ENCODE results near the gene CEP44.
A peak's percentile ranks its signal among the peaks of the same experiment; 100 is the strongest.
"Not testable (repeated sequence)": the region's sequence is repeated elsewhere in the genome, so short reads cannot be mapped to it uniquely, and the experiment has no call there.

Gene CEP44, protein sequence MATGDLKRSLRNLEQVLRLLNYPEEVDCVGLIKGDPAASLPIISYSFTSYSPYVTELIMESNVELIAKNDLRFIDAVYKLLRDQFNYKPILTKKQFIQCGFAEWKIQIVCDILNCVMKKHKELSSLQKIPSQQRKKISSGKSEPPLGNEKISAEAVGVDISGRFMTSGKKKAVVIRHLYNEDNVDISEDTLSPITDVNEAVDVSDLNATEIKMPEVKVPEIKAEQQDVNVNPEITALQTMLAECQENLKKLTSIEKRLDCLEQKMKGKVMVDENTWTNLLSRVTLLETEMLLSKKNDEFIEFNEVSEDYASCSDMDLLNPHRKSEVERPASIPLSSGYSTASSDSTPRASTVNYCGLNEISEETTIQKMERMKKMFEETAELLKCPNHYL

DNA sequence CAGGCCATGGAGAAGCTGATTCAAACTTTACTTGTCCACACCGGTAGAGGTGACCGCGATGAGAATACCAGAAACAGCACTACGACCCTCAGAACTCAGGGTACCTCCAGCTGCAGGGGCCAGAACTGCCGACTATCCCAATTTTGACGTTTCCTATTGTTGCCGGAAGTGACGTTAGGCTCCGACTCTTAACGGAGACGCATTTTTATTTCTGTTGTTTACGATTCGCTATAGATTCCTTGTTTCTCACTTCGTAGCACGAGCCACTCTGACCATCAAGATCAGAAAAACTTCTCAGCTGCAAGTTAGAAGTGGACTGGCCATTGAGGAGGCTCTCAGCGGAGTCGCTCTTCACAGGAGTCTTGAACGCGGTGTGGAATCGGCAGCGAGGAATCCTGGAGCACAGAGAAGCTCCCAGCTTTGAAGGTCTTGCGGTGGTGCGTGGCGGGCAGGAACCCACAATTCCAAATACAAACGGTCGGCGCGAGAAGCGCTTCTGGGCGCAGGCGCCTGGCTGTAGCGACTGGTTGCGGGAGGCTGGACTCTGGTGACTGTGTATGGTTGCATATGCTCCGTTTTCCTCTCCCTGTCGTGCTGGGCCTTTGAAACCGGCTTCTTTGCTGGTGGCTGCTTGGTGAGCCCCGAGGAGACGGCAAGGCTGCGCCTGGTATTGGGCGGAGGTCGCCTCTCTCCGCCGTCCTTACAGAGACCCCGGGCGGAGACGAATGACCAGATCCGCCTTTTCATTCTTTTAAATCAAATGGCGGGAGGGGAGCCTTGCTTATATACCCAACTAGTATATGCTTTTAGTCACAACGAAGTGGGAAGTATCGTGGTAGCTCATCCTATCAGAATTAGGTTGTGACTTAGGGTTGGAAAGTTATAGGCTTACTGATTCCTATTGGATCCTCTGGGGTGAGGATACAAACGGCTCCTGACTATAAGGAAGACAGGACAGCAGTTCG, at the start of gene CEP44, which contains the start of gene FBXO8:
Gene CEP44 (plus strand): TSS at position 405 of the 965 bp plus-strand sequence. CDS start 15,211 bp downstream, outside the sequence.
Gene FBXO8 (minus strand): TSS at position 161 of the 965 bp plus-strand sequence. CDS start 20,575 bp downstream, outside the sequence.
- peak; percentile 61 for DNase-seq (ENCODE audit: low read depth)

DNA sequence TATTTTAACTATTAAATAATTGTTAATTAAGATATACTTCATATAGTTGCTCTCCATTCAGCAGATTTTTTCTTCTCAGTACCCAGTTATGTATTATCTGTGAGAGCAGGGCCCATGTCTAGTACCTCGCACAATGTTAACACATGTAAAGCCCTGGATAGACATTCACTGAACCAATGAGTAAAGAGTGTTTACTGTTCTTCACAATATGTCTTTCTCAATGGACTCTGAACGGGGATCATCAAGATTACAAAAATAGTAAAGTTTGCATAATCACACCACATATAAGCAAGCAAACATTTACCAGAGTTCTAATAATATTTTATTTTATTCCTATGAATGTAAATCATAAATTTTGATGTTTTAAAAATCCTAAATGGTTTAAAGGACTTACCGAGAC, 47.4 kb upstream of the CEP44 start:
- no peak for DNase-seq (ENCODE audit: low read depth)

DNA sequence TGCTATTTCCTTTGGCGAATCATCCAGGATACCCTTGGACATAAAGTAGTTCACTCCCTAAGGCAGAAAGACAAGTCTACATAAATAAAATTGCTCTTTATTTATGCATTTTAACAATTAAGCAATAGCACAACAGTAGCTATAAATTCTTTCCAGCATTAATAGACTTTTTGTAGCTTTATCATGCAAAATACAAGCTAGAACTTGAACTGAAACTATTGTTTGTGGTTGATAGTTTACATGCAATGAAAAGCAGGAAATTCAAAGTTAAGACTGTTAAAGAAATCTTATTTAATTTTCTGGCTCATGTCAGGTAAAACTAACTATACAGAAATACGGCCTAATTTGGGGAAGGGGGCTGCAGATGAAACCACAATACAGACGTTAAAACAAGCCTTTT, 42.5 kb upstream of the CEP44 start:
- DNase-seq (ENCODE audit: low read depth): no peak

DNA sequence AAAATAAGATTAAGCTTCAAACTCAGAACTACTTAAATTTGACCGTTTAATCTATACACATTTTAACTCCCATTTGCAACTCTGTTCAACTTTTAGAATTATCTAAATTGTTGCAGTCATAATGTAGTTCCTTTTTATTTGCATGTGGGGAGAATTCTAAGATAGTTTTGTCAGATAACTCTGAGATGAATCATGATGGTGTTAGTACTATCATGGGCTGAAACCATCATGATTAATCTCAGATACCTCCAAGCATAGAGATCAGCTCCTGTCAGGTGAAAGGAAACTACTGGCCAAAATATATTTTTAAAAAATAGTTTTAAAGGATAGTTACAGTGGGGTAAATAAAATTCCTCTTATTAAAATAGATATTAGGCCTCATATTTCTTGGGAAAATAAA, 39.3 kb upstream of the CEP44 start:
- no peak for DNase-seq (ENCODE audit: low read depth)

DNA sequence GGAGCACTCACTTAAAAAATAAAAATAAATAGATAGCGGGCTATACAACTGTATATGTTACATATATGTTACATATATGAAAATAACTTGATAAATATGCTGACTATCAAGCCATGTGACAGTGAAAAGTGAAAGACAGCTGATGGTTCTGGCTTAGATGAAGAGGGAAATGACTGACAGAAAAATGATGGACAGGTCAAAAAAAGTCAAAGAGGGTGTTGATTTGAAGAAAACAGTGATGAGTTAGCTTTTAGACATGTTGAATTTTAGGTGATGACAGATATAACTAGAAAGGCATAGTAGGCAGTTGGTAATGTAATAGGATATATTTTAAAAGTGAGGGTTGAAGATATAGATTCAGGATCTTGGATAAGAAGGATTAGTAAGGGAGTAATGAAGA, 38.0 kb upstream of the CEP44 start:
- DNase-seq (ENCODE audit: low read depth): no peak

DNA sequence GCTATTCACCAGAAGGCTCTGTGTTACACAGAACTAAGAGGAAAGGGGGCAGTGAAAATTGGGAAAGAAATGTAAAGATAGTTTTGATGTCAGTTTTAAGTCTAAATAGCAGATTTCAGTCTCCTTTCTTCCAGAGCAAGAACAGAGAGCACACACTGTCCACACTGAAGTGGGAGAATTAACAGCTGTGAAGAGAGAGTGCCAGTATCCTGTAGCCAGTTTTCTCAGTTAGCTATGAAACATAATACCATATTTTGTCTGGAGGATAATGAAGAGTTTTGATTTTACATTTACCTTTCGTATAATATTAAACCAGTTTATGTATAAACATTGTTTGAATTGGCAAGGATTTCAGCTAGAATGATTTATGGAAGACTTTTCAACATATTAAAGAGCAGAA, 35.3 kb upstream of the CEP44 start:
- no peak for DNase-seq (ENCODE audit: low read depth)

DNA sequence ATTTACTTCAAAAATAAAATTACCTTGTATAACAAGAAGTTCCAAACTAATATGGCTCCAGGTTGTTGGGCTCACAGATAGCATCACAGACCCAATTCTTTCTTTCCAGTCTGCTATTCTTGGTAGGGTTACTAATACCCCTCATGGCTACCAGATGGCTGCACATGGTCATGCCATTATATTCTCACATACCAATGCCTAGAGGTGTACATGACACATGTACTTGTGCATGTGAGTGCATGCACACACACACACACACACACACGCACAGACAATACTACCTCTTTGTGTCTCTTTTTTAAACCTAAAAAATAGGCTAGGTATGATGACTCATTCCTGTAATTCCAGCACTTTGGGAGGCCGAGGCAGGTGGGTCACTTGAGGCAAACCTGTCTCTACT, 31.3 kb upstream of the CEP44 start:
- DNase-seq (ENCODE audit: low read depth): no peak

DNA sequence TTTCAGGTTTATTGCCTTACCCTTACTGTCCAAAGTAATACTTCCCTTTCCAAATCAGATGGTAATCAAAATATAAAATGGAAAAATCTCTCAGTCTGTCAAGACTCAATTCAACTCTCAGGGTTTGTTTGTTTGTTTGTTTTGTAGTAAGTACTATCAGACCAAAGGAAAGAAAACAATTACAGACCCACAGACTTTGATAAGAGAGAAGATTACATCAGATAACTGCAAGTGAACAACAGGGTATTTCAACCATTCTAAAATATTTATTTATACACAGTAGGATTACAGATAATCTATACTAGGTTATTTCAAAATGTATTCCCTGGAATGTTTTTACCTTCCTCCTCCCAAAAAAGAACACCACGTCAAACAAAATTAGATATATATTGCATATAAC, 29.1 kb upstream of the CEP44 start:
- DNase-seq (ENCODE audit: low read depth): no peak

DNA sequence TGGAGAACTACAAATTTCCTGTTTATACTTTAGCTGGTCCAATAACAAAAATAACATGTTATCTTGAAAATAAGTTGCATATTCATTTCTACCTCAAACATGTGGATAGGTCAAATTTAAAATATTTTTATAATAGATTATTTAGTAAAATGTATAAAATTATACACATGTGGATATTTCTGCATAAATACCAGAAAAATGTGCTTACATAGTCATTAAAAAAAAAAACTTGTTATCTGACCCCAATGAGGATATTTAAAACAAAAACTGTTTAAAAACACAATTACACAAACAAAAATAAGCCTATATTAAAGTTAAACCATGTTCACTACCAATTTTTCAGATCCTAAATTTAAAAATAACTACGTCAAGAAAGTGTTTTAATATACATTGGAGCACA, 28.3 kb upstream of the CEP44 start:
- no peak for DNase-seq (ENCODE audit: low read depth)

DNA sequence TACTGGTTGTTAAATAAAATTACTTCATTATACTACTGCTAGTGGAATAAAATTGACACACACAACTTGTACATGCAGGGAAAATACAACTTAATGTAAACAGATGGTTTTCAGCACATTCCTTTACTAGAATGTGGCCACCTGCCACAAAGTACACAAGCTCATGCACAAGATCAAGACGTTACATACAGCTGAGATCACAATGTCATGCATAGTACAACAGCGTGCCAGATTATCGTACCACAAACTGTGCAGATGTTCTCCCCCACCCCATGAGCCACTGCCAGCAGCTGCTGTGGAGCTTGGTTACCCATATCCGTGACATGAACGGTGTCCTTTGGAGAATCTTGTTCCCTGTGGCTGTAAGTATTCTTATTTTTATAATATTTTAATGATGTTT, 27.9 kb upstream of the CEP44 start:
- no peak for DNase-seq (ENCODE audit: low read depth)

DNA sequence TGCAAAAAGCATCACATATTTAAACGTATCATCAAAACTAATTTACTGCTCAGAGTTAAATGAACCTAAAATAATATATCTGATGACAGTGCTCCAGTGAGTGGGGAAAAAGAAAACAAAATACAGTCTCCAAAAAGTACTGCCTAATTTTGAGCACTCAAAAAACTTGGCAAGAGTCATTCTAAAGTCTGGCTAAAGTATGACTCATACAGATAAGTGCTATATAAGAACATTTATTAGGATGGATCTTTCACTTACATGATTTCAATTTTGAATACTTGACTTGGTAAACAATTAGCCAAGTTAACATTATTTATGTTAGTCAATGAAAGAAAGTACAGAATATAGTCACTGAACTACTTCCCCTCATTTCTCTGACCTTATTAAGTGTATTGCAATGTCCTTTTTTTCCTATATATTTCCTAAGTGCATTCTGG, 27.4 kb upstream of the CEP44 start:
- DNase-seq (ENCODE audit: low read depth): no peak

DNA sequence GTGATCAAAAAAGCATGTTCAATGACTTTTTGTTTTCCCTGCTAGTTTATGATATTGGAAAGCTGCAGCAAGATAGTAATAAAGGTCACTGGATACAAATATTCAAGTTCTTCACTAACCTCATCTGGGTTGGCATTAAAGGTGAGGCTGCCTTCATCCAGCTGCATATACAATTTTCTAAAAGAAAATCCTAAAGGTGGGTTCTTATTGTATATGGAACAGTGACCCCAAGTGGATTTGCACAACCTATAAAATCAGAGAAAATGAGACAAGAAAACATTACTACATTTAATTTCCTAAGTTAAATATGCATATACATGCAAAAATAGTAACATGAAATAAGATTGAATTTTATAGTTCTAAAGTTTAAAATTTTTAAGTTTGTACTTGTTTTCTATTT, 24.1 kb upstream of the CEP44 start:
- no peak for DNase-seq (ENCODE audit: low read depth)

DNA sequence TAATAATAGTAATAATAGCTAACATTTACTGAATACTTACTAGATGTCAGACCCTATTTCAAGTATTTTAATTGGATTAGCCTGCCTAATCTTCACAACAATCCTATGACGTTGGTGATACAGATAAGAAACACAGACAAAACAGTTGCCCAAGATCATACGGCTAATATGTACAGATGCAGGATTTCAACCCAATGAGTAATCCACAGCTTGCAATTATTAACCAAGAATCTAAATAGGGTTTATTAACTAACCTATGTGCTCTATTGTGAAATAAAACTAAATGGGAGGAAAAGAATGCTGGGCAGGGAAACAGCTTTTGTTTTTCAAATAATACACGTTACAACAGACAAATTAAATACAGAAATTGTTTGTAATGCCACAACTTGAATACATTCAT, 23.6 kb upstream of the CEP44 start:
- no peak for DNase-seq (ENCODE audit: low read depth)

DNA sequence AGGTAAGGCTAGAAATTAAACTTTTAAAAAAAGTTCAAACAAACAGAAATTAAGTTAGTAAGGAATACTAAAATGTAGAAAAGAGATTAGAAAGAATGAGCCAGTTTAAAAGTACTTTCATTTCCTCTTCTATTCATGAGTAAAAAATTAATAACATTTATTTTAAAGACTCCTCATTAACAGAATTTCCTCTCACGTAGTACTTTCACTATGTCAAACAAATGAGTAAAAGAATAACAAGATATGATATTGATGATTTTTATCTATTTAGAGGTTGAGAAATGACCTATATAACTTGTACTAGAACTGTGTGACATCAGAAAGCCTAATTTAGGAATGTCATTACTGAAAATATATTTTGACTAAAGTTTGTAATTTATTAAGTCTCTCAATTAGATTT, 22.3 kb upstream of the CEP44 start:
- not testable (repeated sequence) for DNase-seq (ENCODE audit: low read depth)

DNA sequence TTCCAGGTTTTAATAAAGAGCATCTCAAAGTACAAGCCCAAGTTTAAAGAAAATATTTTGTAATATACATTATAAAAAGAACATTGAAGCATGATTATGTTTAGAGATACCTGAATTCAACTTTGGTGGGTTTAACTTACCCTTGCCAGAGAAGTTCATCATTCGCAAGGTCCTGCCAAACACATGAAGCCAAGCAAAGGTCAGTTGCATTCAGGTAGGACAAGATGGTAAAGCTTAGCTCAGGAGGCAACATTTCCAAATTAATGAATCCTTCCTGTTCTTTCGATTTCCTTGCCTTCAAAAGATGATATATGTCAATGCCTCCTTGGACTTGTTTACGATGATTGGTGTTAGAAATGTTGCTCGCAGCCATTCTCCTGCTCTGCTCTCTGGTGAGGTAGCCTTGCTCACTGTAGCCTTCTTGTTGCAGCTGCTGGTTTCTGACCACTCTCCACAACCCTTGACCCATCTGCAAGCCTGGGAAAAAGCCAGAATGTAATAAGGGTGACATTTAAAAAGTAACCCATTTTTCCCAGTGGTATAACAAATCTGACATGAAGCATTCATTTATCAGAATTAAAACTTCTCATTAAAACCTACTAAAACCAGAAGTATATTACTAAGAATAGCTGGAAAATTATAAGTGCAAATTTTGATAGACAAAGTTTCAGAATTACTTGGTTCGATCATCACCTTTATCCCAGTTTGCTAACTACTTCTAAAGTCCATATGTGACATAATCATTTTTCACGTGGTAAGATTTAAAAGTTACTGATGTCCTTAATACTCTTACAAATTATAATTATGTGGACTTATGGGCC, 20.9 kb upstream of the CEP44 start:
- no peak for DNase-seq (ENCODE audit: low read depth)

DNA sequence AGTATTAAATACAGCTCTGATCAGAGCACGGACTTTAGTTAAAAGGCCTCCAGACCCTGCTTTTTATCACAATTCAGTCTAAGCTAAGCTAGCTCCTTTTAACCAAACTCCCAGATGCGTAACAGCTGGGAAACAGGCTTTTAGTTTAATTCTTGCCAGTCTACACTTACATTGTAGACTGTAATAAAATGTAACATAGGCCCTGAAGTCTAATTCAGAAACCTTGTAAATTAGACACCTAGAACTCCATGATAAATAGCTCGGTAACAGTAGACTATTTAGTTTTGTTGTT, 20.3 kb upstream of the CEP44 start:
- DNase-seq (ENCODE audit: low read depth): no peak

DNA sequence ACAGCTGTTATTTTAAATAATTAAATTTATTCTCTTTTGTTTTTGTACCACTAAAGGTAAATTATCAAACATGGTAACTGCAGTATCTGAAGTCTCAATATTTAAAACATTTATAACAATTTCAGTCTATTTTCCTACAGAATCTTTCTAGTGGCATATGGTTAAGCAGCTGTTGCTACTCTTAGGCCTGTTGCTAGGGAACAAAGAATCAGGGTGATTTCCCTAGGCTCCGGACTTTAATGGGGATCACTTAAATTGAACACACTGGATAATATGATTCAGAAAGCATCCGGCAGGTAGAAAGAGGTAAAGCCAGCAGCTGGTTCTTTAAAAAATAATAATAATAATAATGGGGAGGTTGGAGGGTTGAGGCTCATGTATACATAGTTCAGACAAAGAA, 17.8 kb upstream of the CEP44 start:
- no peak for DNase-seq (ENCODE audit: low read depth)

DNA sequence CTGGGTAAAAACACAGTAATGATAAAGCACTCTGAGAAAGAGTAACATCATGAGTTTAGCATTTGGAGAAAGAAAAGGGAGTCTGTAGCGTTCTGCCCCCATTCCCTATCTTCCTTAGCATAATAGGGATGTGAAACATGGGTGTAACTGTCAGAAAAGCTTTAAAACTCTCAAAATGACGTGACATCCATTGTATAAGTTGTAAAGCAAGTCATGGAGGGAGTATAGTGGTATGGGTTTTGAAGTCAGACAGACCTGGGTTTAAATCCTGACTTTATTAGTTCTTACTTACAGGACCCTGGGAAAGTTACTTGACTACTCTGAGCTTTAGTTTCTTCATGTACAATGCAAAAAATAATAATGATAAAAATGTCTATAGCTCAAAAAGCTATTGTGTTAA, 17.3 kb upstream of the CEP44 start:
- DNase-seq (ENCODE audit: low read depth): no peak

DNA sequence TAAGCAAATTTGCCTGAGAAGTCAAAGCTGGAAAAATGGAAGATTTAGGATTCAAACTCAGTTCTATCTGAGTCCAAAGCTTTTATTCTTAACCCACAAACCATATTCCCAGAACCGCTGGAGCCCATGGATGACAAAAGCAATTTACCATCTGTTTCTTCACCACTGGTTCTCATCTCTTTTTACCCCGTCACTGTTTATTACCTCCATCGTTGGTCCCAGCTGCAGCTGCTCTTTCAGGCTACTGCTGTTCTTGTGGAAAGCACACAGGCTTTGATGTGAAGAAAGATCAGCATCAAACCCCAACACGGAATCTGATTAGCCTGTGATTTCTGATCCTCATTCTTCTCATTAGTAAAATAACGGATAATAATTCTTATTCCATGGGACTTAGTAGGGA, 9.8 kb upstream of the CEP44 start:
- DNase-seq (ENCODE audit: low read depth): no peak

DNA sequence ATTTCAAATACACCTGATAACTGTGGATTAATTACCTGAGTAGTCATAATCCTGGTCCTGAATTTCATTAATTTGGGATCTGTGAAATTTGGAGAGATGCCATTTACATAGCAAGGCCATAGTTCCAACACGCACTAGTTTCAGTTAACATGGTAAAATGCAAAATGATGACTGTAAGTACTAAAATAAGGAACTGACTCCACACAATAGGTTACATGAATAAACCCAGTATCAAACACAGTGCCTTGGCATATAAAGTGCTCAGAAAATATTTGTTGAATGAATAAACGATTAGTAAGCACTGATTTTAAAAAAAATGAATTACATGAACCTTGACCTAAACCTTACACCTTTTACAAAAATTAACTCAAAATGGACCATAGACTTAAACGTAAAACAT, 9.3 kb upstream of the CEP44 start:
- DNase-seq (ENCODE audit: low read depth): no peak

DNA sequence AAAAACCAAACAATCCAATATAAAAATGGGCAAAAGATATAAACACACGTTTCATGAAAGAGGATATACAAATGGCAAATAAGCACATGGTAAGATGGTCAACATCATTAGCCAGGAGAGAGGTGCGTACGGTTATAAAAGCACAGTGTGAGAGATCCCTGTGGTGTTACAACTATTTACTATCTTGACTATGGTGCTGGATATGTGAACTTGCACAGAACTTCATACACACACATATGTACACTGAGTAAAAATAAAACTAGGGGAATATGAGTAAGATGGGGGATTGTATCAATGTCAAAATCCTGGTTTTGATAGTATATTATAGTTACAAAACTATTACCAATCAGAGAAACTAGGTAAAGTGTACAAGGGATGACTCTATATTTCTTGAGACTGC, 8.6 kb upstream of the CEP44 start:
- DNase-seq (ENCODE audit: low read depth): no peak

DNA sequence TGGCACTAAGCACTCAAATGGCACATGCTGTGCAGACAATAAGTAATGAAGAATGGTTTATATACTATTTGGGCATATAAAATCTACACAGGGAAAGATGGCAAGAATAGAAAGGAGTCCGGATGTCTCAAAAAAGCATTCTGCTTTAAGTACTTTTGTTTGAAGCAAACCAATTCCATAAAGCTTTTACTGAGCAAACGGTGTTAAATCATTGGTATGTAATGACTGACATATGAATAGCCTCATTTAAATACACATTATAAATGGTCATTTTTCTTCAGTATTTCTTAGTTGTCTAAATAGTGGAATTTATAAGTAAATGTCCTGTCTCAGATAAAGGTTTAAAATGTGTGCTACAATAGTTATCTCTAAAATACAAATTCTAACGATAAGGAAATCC, 6.3 kb upstream of the CEP44 start:
- DNase-seq (ENCODE audit: low read depth): no peak

Data from activated T-cell treated with anti-CD3 and anti-CD28 coated beads for 24 hours (primary cell).